ENCODE measurements around the gene IER3. TPM values are rescaled to one million over a fixed set of nuclear protein-coding genes. Genes with fewer than 3 reads are reported as not detected.

Gene IER3
- total and polyA plus RNA-seq, 2 of the 13 experiments (the other 11 are each of a cell fraction or from before 2014, with no cell fraction given): 51.1 to 131 TPM

DNA sequence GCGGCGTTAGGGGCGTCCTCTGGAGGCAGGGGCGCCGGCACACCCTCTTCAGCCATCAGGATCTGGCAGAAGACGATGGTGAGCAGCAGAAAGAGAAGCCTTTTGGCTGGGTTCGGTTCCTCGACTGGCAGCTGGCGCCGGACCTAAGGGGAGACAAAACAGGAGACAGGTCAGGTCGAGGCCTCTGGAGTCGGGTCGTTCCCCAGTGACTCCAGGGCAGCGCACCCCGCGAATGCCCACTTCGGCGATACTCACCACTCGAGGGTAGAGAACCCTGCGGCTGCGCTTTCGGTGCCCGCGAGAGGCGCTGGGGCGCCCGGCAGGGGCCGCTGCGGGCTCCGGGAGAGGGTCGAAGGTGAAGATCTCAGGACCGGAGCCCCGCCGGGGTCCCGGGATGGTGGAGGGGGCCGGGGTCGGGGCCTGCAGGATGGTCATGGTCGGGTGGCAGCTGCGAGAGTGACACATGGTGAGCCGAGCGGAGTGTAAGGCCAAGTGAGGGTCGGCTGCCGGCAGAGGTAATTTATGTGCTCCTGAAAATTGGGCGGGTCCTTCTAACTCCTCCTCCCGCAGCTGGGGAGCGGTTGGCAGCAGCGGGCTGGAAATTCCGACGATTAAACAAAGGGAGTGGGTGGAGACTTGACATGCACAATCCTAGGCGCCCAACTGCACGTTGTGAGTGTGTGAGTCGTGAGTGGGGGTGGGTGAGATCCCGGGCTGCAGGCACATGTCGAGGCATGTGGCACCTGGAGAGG, at the start of gene IER3 (continued):
- TF ChIP-seq CENPX (CRISPR knock-in tag; IDR thresholded peaks at IDR 0.05) (no peak; the same call in 1 of the 2 replicates), HMGA1 (CRISPR knock-in tag; conservative IDR thresholded peaks at IDR 0.05) (no peak), GFI1 (CRISPR knock-in tag; IDR thresholded peaks at IDR 0.05; ENCODE audit: borderline replicate concordance) (peak; percentile 89), PAX8 (CRISPR knock-in tag; IDR thresholded peaks at IDR 0.05; ENCODE audit: borderline replicate concordance) (no peak), IKZF1 (IDR thresholded peaks at IDR 0.05) (no peak), ZNF780A (CRISPR knock-in tag; IDR thresholded peaks at IDR 0.05) (no peak; the same call in 1 of the 2 replicates), KAT2B (IDR thresholded peaks at IDR 0.05; ENCODE audit: borderline replicate concordance, low read depth, low read length) (0 out of 2 replicates have a peak, but pooled peaks have one; percentile 2), ZSCAN12 (CRISPR knock-in tag; IDR thresholded peaks at IDR 0.05) (0 out of 2 replicates have a peak, but pooled peaks have one; percentile 94), GABPB1 (CRISPR knock-in tag; IDR thresholded peaks at IDR 0.05) (peak; percentile 73), TBL1XR1 (IDR thresholded peaks at IDR 0.05; ENCODE audit: borderline replicate concordance, low read length, partially characterized antibody) (peak; percentile 60), ZNF333 (CRISPR knock-in tag; IDR thresholded peaks at IDR 0.05; ENCODE audit: borderline replicate concordance) (peak; percentile 95), TSC22D2 (CRISPR knock-in tag; IDR thresholded peaks at IDR 0.05; ENCODE audit: borderline replicate concordance) (peak; percentile 83; the same call in 1 of the 2 replicates), ZNF788 (CRISPR knock-in tag; IDR thresholded peaks at IDR 0.05; ENCODE audit: borderline replicate concordance) (peak; percentile 73), KDM1A (CRISPR knock-in tag; IDR thresholded peaks at IDR 0.05) (0 out of 2 replicates have a peak, but pooled peaks have one; percentile 50), MXD4 (CRISPR knock-in tag; IDR thresholded peaks at IDR 0.05) (peak; percentile 89), ZNF883 (CRISPR knock-in tag; IDR thresholded peaks at IDR 0.05; ENCODE audit: not compliant biosample characterization) (no peak), ZNF468 (CRISPR knock-in tag; IDR thresholded peaks at IDR 0.05) (no peak; the same call in 1 of the 2 replicates)
- TF ChIP-seq, protein P1, sequence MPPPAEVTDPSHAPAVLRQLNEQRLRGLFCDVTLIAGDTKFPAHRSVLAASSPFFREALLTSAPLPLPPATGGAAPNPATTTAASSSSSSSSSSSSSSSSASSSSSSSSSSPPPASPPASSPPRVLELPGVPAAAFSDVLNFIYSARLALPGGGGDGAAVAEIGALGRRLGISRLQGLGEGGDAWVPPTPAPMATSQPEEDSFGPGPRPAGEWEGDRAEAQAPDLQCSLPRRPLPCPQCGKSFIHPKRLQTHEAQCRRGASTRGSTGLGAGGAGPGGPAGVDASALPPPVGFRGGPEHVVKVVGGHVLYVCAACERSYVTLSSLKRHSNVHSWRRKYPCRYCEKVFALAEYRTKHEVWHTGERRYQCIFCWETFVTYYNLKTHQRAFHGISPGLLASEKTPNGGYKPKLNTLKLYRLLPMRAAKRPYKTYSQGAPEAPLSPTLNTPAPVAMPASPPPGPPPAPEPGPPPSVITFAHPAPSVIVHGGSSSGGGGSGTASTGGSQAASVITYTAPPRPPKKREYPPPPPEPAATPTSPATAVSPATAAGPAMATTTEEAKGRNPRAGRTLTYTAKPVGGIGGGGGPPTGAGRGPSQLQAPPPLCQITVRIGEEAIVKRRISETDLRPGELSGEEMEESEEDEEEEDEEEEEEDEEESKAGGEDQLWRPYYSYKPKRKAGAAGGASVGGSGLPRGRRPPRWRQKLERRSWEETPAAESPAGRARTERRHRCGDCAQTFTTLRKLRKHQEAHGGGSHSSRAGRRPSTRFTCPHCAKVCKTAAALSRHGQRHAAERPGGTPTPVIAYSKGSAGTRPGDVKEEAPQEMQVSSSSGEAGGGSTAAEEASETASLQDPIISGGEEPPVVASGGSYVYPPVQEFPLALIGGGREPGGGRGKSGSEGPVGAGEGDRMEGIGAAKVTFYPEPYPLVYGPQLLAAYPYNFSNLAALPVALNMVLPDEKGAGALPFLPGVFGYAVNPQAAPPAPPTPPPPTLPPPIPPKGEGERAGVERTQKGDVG (CRISPR knock-in tag; IDR thresholded peaks at IDR 0.05; ENCODE audit: borderline replicate concordance): no peak; the same call in 1 of the 2 replicates
- TF ChIP-seq, protein P2, sequence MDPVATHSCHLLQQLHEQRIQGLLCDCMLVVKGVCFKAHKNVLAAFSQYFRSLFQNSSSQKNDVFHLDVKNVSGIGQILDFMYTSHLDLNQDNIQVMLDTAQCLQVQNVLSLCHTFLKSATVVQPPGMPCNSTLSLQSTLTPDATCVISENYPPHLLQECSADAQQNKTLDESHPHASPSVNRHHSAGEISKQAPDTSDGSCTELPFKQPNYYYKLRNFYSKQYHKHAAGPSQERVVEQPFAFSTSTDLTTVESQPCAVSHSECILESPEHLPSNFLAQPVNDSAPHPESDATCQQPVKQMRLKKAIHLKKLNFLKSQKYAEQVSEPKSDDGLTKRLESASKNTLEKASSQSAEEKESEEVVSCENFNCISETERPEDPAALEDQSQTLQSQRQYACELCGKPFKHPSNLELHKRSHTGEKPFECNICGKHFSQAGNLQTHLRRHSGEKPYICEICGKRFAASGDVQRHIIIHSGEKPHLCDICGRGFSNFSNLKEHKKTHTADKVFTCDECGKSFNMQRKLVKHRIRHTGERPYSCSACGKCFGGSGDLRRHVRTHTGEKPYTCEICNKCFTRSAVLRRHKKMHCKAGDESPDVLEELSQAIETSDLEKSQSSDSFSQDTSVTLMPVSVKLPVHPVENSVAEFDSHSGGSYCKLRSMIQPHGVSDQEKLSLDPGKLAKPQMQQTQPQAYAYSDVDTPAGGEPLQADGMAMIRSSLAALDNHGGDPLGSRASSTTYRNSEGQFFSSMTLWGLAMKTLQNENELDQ (CRISPR knock-in tag; IDR thresholded peaks at IDR 0.05; ENCODE audit: borderline replicate concordance): 0 out of 2 replicates have a peak, but pooled peaks have one; percentile 57
- TF ChIP-seq, protein P3, sequence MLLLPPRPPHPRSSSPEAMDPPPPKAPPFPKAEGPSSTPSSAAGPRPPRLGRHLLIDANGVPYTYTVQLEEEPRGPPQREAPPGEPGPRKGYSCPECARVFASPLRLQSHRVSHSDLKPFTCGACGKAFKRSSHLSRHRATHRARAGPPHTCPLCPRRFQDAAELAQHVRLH (CRISPR knock-in tag; IDR thresholded peaks at IDR 0.05; ENCODE audit: borderline replicate concordance, low read depth): peak; percentile 95; the same call in 1 of the 2 replicates
- TF ChIP-seq, protein P4, sequence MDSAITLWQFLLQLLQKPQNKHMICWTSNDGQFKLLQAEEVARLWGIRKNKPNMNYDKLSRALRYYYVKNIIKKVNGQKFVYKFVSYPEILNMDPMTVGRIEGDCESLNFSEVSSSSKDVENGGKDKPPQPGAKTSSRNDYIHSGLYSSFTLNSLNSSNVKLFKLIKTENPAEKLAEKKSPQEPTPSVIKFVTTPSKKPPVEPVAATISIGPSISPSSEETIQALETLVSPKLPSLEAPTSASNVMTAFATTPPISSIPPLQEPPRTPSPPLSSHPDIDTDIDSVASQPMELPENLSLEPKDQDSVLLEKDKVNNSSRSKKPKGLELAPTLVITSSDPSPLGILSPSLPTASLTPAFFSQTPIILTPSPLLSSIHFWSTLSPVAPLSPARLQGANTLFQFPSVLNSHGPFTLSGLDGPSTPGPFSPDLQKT (CRISPR knock-in tag; IDR thresholded peaks at IDR 0.05; ENCODE audit: borderline replicate concordance): peak; percentile 31; the same call in 1 of the 2 replicates
